Activated CD8-positive, alpha-beta T cell treated with anti-CD3 and anti-CD28 coated beads, Interleukin-2, amount 10 ng/mL, durations not matched to agents 7 days and 5 days (primary cell): ENCODE results near the gene CCDC182. TPM values are rescaled to one million over a fixed set of nuclear protein-coding genes. Genes with fewer than 3 reads are reported as not detected.

ENCODE experiments used
- ATAC-seq: fragments of 150-1000 bp; cut with Tn5 transposase; one replicate; pipeline ENCODE4 v1.10.0; 2021; ENCODE audit warnings: moderate library complexity
- CTCF ChIA-PET: fragments of 350-600 bp; sonication (Branson Sonifier 250); formaldehyde crosslinking; loops from one replicate; lab custom pipeline; 2021; ENCODE audit warnings: antibody characterized with exemption; lab: Charles Lee
- POLR2A ChIA-PET: fragments of 350-600 bp; sonication (Branson Sonifier 250); formaldehyde crosslinking; loops from one replicate; lab custom pipeline; 2021; ENCODE audit warnings: antibody characterized with exemption; lab: Charles Lee
- DNase-seq: peaks from one replicate; pipeline ENCODE4 v3.0.0-alpha.2; 2020
- H3K27ac Mint-ChIP-seq: one replicate; pipeline ENCODE4 v1.8.0; 2021; ENCODE audit warnings: mild to moderate bottlenecking, mixed read lengths
- H3K27me3 Mint-ChIP-seq: one replicate; pipeline ENCODE4 v1.8.0; 2021; ENCODE audit warnings: low read depth, mixed read lengths
- H3K36me3 Mint-ChIP-seq: one replicate; pipeline ENCODE4 v1.8.0; 2021; ENCODE audit warnings: low read depth, mixed read lengths
- H3K4me1 Mint-ChIP-seq: one replicate; pipeline ENCODE4 v1.8.0; 2021; ENCODE audit warnings: low read depth, mixed read lengths
- H3K4me3 Mint-ChIP-seq: one replicate; pipeline ENCODE4 v1.8.0; 2021; ENCODE audit warnings: mild to moderate bottlenecking, mixed read lengths
- H3K9me3 Mint-ChIP-seq: one replicate; pipeline ENCODE4 v1.8.0; 2022; ENCODE audit warnings: mixed read lengths; ENCODE audit not compliant: insufficient read depth
- total RNA-seq, 2 experiments: library from RNA; stranded (reverse); gene quantifications; one replicate each; pipeline ENCODE4 v1.2.3, GENCODE V29; 2021

Gene CCDC182
- total RNA-seq, 2 experiments from 2014 or later, result not detected

DNA sequence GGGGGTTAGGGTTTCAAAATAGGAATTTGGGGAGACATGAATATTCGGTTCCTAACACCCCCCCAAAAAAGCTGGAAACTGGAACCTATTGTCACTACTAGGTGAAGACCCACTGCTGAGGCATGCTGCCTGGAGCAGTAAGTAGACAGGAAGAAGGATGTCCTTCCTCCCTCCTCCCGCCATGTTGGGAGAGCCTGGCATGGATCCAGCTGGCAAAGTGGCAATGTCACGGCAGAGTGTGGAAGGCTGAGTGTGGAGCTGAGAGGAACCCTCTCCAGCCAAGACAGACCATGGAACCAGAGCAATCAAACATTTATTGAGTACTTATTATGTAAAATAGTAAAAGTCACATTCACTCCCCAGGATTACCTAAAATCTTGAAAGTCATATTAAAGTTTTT lies 49.0 kb downstream of the CCDC182 start:
- Mint-ChIP-seq H3K4me1 (peaks cover 18% of the 10 kb centered on the region), H3K27ac (no peak overlapping the region), H3K36me3 (peaks cover 14% of the 10 kb centered on the region), H3K4me3 (no peak overlapping the region), H3K27me3 (no peaks in the 10 kb centered on the region), H3K9me3 (peaks cover 3% of the 10 kb centered on the region)
- ChIA-PET POLR2A (interaction anchor here (0.5 kb wide), 1 partner anchor 31 kb away, joined by 3 read pairs; no protein-coding TSS in a partner anchor), CTCF (interaction anchor here (0.8 to 3.3 kb wide), 4 partner anchors 24 to 452 kb away, joined by 3 to 15 read pairs (median 5); no protein-coding TSS in a partner anchor)
- ATAC-seq, result no peak
- DNase-seq, result no peak

Other genes with a start within 250 kb of the CCDC182 start
- gene MRPS23, start 104.7 kb upstream of the CCDC182 start, total RNA-seq, result 10 to 100 TPM; 46.3 to 48.7 TPM
- under 1 TPM in 1 of 2 experiments, not detected in 1; 0.18 TPM for gene CUEDC1, start 210.1 kb upstream of the CCDC182 start, total RNA-seq
- gene VEZF1, start 243.0 kb upstream of the CCDC182 start, total RNA-seq, result 10 to 100 TPM; 37.5 to 37.6 TPM